Panc1 (cell line): Measurements from ENCODE around the gene DAZ4.
"Not testable (repeated sequence)": the region's sequence is repeated elsewhere in the genome, so short reads cannot be mapped to it uniquely, and the experiment has no call there.

ENCODE experiments used
- POLR2AphosphoS5 ChIP-seq: IDR thresholded peaks from 2 replicates; pipeline ENCODE4 v1.6.1; 2012; ENCODE audit warnings: mild to moderate bottlenecking, low read depth, low read length, moderate library complexity
- TF ChIP-seq, protein P1 (sequence below): fragments of 450-650 bp; IDR thresholded peaks from 2 replicates; pipeline ENCODE4 v1.5.1; 2017; ENCODE audit warnings: mild to moderate bottlenecking

DNA sequence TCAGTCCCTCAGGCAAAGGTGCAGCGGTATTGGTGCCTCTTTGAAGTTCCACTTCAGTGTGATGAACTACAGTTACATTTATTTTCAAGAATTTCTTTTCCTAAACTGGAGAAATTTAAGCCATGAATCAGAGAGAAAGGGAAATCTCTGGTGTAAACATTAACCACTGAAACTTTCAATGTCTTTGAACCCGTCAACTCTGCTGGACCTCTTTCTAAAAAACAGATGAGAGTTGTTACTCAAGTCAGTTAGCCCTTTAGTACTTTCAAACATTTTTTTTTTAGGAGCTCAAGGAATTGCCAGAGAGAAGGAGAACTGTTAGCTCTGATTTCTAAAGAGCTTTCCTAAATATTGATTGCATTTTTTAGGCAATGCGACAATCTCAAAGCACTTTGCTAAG is 11.9 kb upstream of the DAZ4 start:
- TF ChIP-seq, protein P1, sequence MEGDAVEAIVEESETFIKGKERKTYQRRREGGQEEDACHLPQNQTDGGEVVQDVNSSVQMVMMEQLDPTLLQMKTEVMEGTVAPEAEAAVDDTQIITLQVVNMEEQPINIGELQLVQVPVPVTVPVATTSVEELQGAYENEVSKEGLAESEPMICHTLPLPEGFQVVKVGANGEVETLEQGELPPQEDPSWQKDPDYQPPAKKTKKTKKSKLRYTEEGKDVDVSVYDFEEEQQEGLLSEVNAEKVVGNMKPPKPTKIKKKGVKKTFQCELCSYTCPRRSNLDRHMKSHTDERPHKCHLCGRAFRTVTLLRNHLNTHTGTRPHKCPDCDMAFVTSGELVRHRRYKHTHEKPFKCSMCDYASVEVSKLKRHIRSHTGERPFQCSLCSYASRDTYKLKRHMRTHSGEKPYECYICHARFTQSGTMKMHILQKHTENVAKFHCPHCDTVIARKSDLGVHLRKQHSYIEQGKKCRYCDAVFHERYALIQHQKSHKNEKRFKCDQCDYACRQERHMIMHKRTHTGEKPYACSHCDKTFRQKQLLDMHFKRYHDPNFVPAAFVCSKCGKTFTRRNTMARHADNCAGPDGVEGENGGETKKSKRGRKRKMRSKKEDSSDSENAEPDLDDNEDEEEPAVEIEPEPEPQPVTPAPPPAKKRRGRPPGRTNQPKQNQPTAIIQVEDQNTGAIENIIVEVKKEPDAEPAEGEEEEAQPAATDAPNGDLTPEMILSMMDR, result not testable (repeated sequence)
- not testable (repeated sequence) for TF ChIP-seq POLR2AphosphoS5
